ENCODE results near the gene AMOTL2. TPM values are rescaled to one million over a fixed set of nuclear protein-coding genes. Genes with fewer than 3 reads are reported as not detected.

The AMOTL2 gene
- total and polyA plus RNA-seq, 2 donors, result 3.6 to 7.3 TPM

DNA sequence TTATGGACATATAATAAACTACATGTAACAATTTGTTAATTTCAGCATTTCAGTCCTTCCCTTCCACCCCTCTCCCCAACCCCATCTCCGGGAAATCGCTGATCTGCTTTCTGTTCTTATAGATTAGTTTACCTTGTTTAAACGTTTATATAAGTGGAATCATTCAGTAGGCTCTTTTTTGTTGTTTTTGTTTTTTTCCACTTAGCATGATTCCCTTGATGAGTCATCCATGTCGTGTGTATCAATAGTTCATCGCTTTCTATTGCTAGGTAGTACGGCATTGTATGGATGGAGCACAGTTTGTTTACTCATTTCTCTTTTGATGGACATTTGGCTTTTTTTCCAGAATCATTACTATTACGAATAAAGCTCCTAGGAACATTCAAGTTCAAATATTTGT, 23.5 kb upstream of the AMOTL2 start:
- Histone ChIP-seq H3K9me3 (ENCODE audit: control insufficient read depth in 2 of 2, insufficient read depth in 1 of 2, low read length in 1 of 2) (peaks cover 2 to 4% of the 10 kb centered on the region in 2 donors), H3K27ac (ENCODE audit: low read depth in 1 of 2, low read length in 1 of 2) (no peak overlapping the region), H3K36me3 (ENCODE audit: control insufficient read depth in 2 of 2, insufficient read depth in 2 of 2, low read length in 1 of 2) (no peaks in the 10 kb centered on the region), H3K4me3 (ENCODE audit: low read length in 2 of 2) (no peak overlapping the region), H3K4me1 (ENCODE audit: control insufficient read depth in 2 of 2, insufficient read depth in 2 of 2, low read length in 2 of 2) (peaks cover 0 to under 1% of the 10 kb centered on the region in 2 donors), H3K27me3 (ENCODE audit: control insufficient read depth in 2 of 2, insufficient read depth in 1 of 2, low read length in 1 of 2) (no peaks in the 10 kb centered on the region)
- no peak for DNase-seq (ENCODE audit: low read depth in 6 of 9, low spot score in 9 of 9)
- WGBS, result 97% methylated on average over 7 of the region's 7 CpGs

DNA sequence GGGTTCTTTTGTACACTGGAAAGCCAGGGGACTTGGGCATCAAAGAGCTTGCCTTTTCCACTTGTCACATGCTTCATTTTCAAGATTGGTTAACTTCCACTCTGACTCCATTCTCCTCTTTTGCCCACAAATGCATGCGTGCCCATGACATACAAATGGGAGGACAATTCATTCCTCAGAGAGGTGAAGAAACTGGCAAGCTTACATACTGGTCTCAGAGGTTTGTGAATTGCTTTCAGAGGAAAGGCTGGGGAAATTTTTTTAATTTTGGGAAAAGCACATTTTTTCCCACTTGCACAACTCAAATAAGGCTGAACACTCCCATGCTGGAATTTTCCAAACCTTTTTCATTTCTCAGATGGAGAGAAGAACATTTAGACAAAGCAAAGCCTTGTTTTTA, 20.9 kb upstream of the AMOTL2 start:
- H3K9me3 ChIP-seq (ENCODE audit: control insufficient read depth in 2 of 2, insufficient read depth in 1 of 2, low read length in 1 of 2), result no peaks in the 10 kb centered on the region
- H3K4me1 ChIP-seq (ENCODE audit: control insufficient read depth in 2 of 2, insufficient read depth in 2 of 2, low read length in 2 of 2), result peaks cover 0 to 2% of the 10 kb centered on the region in 2 donors
- no peak overlapping the region for H3K27ac ChIP-seq (ENCODE audit: low read depth in 1 of 2, low read length in 1 of 2)
- no peaks in the 10 kb centered on the region for H3K27me3 ChIP-seq (ENCODE audit: control insufficient read depth in 2 of 2, insufficient read depth in 1 of 2, low read length in 1 of 2)
- no peak overlapping the region for H3K4me3 ChIP-seq (ENCODE audit: low read length in 2 of 2)
- H3K36me3 ChIP-seq (ENCODE audit: control insufficient read depth in 2 of 2, insufficient read depth in 2 of 2, low read length in 1 of 2), result no peaks in the 10 kb centered on the region
- WGBS, result 98% methylated on average over 1 of the region's 1 CpG
- no peak for DNase-seq (ENCODE audit: low read depth in 6 of 9, low spot score in 9 of 9)

DNA sequence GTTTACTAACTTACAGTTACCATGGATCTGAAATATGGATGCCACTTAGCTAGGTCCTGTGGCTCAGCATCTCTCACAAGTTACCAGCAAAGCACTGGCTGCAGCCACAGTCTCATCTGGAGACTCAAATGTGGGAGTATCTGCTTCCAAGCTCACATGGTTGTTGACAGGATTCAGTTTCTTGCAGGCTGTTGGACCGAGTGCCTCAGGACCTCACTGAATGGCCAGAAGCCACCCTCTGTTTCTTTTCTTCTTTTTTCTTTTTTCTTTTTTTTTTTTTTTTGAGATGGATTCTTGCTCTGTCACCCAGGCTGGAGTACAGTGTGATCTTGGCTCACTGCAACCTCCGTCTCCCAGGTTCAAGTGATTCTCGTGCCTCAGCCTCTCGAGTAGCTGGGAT, 20.1 kb upstream of the AMOTL2 start:
- Histone ChIP-seq H3K4me1 (ENCODE audit: control insufficient read depth in 2 of 2, insufficient read depth in 2 of 2, low read length in 2 of 2) (peaks cover 0 to 2% of the 10 kb centered on the region in 2 donors), H3K9me3 (ENCODE audit: control insufficient read depth in 2 of 2, insufficient read depth in 1 of 2, low read length in 1 of 2) (no peaks in the 10 kb centered on the region), H3K36me3 (ENCODE audit: control insufficient read depth in 2 of 2, insufficient read depth in 2 of 2, low read length in 1 of 2) (no peaks in the 10 kb centered on the region), H3K27ac (ENCODE audit: low read depth in 1 of 2, low read length in 1 of 2) (no peak overlapping the region), H3K27me3 (ENCODE audit: control insufficient read depth in 2 of 2, insufficient read depth in 1 of 2, low read length in 1 of 2) (no peaks in the 10 kb centered on the region), H3K4me3 (ENCODE audit: low read length in 2 of 2) (no peak overlapping the region)
- WGBS, result 97% methylated on average over 4 of the region's 4 CpGs
- DNase-seq (ENCODE audit: low read depth in 6 of 9, low spot score in 9 of 9), result no peak

DNA sequence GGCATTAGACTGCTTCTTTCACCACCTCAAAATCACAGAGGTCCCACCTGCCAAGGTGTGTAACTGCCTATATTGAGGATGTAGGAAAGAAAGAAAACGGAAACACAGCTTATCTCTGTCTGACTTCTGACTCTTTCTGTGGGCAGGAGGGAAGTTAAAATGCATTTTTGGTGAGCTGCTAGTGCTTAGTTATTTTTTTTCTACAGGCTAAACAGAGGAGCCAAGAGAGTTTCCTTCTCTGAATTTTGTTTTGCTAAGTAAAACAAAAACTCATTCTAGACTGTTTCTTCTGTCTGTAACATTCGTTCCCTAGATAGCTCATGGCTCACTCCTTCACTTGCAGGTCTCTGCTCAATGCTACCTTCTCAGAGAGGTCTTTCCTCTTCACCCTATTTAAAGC, 18.8 kb upstream of the AMOTL2 start:
- WGBS, result 16% methylated on average over 2 of the region's 2 CpGs
- no peaks in the 10 kb centered on the region for H3K27me3 ChIP-seq (ENCODE audit: control insufficient read depth in 2 of 2, insufficient read depth in 1 of 2, low read length in 1 of 2)
- no peaks in the 10 kb centered on the region for H3K9me3 ChIP-seq (ENCODE audit: control insufficient read depth in 2 of 2, insufficient read depth in 1 of 2, low read length in 1 of 2)
- DNase-seq (ENCODE audit: low read depth in 6 of 9, low spot score in 9 of 9), result no peak
- H3K4me1 ChIP-seq (ENCODE audit: control insufficient read depth in 2 of 2, insufficient read depth in 2 of 2, low read length in 2 of 2), result peaks cover 0 to 2% of the 10 kb centered on the region in 2 donors
- H3K36me3 ChIP-seq (ENCODE audit: control insufficient read depth in 2 of 2, insufficient read depth in 2 of 2, low read length in 1 of 2), result no peaks in the 10 kb centered on the region
- no peak overlapping the region for H3K27ac ChIP-seq (ENCODE audit: low read depth in 1 of 2, low read length in 1 of 2)
- H3K4me3 ChIP-seq (ENCODE audit: low read length in 2 of 2), result no peak overlapping the region

DNA sequence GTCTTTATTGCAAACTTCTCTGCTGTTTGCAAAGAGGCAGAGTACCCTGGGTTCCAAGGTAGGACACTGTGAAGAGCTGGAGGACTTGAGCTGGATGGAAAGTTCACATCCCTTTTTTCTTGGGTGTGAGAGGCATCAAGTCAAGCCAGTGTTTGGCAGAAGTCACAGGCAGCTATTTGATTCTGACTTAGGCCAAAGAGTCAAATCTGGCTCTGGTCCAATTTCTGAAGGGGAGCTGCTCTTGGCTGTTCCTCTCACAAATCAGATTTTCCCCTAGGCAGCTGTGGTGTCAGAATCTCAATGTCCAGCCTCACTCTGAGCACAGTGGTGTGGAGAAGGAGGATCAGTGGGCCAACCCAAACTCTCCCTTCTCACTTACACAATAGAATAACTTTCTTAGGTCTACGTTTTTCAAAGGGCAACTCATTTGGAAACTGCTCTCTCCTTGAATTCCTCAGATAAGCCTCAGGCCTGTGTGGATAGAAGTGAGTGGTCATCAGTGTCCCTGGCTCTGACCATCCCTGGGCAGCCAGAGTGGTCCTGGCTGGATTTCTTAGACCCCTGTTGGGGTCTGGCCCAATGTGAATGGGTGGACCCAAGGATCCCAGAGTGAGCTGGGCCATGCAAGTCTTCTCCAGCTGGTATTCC, 18.2 kb upstream of the AMOTL2 start:
- no peaks in the 10 kb centered on the region for H3K36me3 ChIP-seq (ENCODE audit: control insufficient read depth in 2 of 2, insufficient read depth in 2 of 2, low read length in 1 of 2)
- no peak for DNase-seq (ENCODE audit: low read depth in 6 of 9, low spot score in 9 of 9)
- H3K4me3 ChIP-seq (ENCODE audit: low read length in 2 of 2), result no peak overlapping the region
- H3K27me3 ChIP-seq (ENCODE audit: control insufficient read depth in 2 of 2, insufficient read depth in 1 of 2, low read length in 1 of 2), result no peaks in the 10 kb centered on the region
- no peaks in the 10 kb centered on the region for H3K9me3 ChIP-seq (ENCODE audit: control insufficient read depth in 2 of 2, insufficient read depth in 1 of 2, low read length in 1 of 2)
- H3K4me1 ChIP-seq (ENCODE audit: control insufficient read depth in 2 of 2, insufficient read depth in 2 of 2, low read length in 2 of 2), result peaks cover 0 to 2% of the 10 kb centered on the region in 2 donors
- H3K27ac ChIP-seq (ENCODE audit: low read depth in 1 of 2, low read length in 1 of 2), result no peak overlapping the region
- WGBS, result 55% methylated on average over 1 of the region's 1 CpG

DNA sequence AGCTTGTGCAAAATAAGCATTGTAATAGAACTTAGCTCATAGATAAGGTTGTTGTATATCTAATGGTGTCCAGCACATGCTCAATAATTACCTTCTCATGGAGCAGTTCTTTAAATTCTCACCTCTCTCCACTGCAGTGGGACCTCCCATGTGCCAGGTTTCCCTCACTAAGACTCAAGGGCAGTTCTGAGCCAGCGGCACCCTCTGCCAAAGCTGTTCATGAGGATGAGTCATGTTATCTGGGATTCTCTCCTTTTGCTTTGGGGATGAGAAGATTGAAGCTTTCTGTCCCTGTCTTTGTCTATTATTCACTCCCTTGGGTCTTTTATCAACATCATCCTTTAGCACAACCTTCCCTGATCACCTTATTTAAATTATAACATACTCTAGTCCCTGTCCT, 15.6 kb upstream of the AMOTL2 start:
- Histone ChIP-seq H3K27me3 (ENCODE audit: control insufficient read depth in 2 of 2, insufficient read depth in 1 of 2, low read length in 1 of 2) (no peaks in the 10 kb centered on the region), H3K9me3 (ENCODE audit: control insufficient read depth in 2 of 2, insufficient read depth in 1 of 2, low read length in 1 of 2) (no peaks in the 10 kb centered on the region), H3K4me1 (ENCODE audit: control insufficient read depth in 2 of 2, insufficient read depth in 2 of 2, low read length in 2 of 2) (peaks cover 0 to 2% of the 10 kb centered on the region in 2 donors), H3K36me3 (ENCODE audit: control insufficient read depth in 2 of 2, insufficient read depth in 2 of 2, low read length in 1 of 2) (no peaks in the 10 kb centered on the region), H3K27ac (ENCODE audit: low read depth in 1 of 2, low read length in 1 of 2) (no peak overlapping the region), H3K4me3 (ENCODE audit: low read length in 2 of 2) (no peak overlapping the region)
- no peak for DNase-seq (ENCODE audit: low read depth in 6 of 9, low spot score in 9 of 9)
- 98% methylated on average over 1 of the region's 1 CpG for WGBS

DNA sequence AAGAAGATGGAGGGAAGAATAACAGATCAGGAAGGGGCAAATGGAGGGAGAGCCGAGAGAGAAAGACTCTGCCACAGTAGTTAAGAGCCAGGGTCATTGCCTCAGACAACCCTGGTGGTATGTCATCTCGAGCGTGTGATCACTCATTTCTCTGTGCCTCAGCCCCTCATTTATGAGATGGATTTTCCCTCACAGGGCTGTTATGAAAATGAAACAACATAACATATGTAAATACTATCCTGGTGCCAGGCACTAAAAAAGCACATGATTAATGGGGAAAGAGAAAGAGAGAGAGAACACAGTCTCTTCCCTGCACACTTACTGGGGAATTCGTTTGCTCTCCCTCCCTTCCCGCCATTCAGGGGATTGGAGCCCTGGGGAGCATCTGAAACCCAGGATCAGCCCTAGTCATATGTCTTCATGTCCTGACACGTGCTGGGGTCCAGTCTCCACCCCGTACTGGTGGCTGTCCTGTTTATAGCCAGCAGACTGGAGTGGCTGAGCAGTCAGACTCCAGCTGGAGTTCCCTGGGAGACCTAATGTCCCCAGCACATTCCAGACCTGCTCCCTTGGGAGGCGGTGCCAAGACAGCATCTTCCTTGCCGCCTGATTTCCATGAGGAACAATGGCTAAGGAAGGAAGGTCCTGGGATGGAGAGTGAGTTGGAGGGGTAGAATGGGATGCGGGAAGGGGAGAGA, 14.7 kb upstream of the AMOTL2 start:
- Histone ChIP-seq H3K36me3 (ENCODE audit: control insufficient read depth in 2 of 2, insufficient read depth in 2 of 2, low read length in 1 of 2) (no peaks in the 10 kb centered on the region), H3K4me3 (ENCODE audit: low read length in 2 of 2) (no peak overlapping the region), H3K27ac (ENCODE audit: low read depth in 1 of 2, low read length in 1 of 2) (no peak overlapping the region), H3K9me3 (ENCODE audit: control insufficient read depth in 2 of 2, insufficient read depth in 1 of 2, low read length in 1 of 2) (no peaks in the 10 kb centered on the region), H3K4me1 (ENCODE audit: control insufficient read depth in 2 of 2, insufficient read depth in 2 of 2, low read length in 2 of 2) (peaks cover 0 to 2% of the 10 kb centered on the region in 2 donors), H3K27me3 (ENCODE audit: control insufficient read depth in 2 of 2, insufficient read depth in 1 of 2, low read length in 1 of 2) (no peaks in the 10 kb centered on the region)
- no peak for DNase-seq (ENCODE audit: low read depth in 6 of 9, low spot score in 9 of 9)
- WGBS, result 90% methylated on average over 10 of the region's 10 CpGs

DNA sequence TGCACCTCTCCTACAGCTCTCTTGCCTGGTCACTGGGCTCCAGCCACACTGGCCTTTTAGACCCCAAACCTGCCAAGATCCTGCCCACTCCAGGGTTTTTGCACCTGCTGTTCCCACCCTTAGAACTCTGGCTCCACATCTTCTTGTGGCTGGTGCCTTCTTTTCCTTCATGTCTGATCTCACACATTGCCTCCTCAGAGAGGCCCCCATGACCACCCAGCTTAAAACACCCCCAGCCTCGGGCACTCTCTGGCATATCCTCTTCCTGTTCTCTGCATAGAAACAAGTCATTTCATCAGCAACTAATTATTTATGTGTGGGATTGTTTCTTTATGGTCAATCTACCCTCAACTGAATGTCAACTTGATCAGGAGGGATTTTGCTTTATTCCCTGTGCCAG, 14.0 kb upstream of the AMOTL2 start:
- Histone ChIP-seq H3K36me3 (ENCODE audit: control insufficient read depth in 2 of 2, insufficient read depth in 2 of 2, low read length in 1 of 2) (no peaks in the 10 kb centered on the region), H3K4me3 (ENCODE audit: low read length in 2 of 2) (no peak overlapping the region), H3K27ac (ENCODE audit: low read depth in 1 of 2, low read length in 1 of 2) (no peak overlapping the region)

DNA sequence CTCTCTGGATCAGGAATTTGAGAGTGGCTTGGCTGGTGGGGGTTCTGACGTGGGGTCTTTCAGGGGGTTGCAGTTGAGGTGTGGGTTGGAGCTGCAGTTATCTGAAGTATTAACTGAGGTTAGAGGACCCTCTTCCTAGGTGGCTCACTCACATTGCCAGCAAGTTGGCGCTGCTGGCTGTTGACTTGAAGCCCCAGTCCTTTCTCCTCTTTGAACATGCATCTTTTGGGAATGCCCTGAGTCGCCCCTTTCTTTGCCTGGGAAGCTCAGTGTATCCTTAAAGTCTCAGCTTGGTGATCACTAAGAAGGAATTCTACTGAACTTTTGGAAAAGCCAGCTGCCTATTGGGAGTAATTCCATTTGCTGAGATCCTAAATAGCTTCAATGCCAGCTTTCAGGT, 13.0 kb upstream of the AMOTL2 start:
- Histone ChIP-seq H3K36me3 (ENCODE audit: control insufficient read depth in 2 of 2, insufficient read depth in 2 of 2, low read length in 1 of 2) (no peaks in the 10 kb centered on the region), H3K4me1 (ENCODE audit: control insufficient read depth in 2 of 2, insufficient read depth in 2 of 2, low read length in 2 of 2) (no peaks in the 10 kb centered on the region), H3K27ac (ENCODE audit: low read depth in 1 of 2, low read length in 1 of 2) (no peak overlapping the region), H3K4me3 (ENCODE audit: low read length in 2 of 2) (no peak overlapping the region), H3K9me3 (ENCODE audit: control insufficient read depth in 2 of 2, insufficient read depth in 1 of 2, low read length in 1 of 2) (no peaks in the 10 kb centered on the region), H3K27me3 (ENCODE audit: control insufficient read depth in 2 of 2, insufficient read depth in 1 of 2, low read length in 1 of 2) (no peaks in the 10 kb centered on the region)
- no peak for DNase-seq (ENCODE audit: low read depth in 6 of 9, low spot score in 9 of 9)
- WGBS, result 97% methylated on average over 3 of the region's 3 CpGs

More for the DNA sequence above, 14.0 kb upstream of the AMOTL2 start:
- Histone ChIP-seq H3K4me1 (ENCODE audit: control insufficient read depth in 2 of 2, insufficient read depth in 2 of 2, low read length in 2 of 2) (peaks cover 0 to 2% of the 10 kb centered on the region in 2 donors), H3K9me3 (ENCODE audit: control insufficient read depth in 2 of 2, insufficient read depth in 1 of 2, low read length in 1 of 2) (no peaks in the 10 kb centered on the region), H3K27me3 (ENCODE audit: control insufficient read depth in 2 of 2, insufficient read depth in 1 of 2, low read length in 1 of 2) (no peaks in the 10 kb centered on the region)
- DNase-seq (ENCODE audit: low read depth in 6 of 9, low spot score in 9 of 9), result no peak
- whole genome bisulfite sequencing, result 25% methylated on average over 1 of the region's 1 CpG

Measured in thymus (tissue), 11 donors.